Upper lobe of left lung (tissue), 4 donors: ENCODE data around the gene CDH13.

Experiments
- CTCF ChIP-seq, 6 experiments: fragments of 450-650 bp in 4 of 6; fragments of 200-600 bp in 2 of 6; sonication (generic) in 2 of 6; IDR thresholded peaks; one replicate each; pipeline ENCODE4 v1.5.1; 2016 to 2019; ENCODE audit warnings: antibody characterized with exemption in 6 of 6
- EP300 ChIP-seq, 4 donors: sonication (generic); formaldehyde crosslinking; IDR thresholded peaks; one replicate each; pipeline ENCODE4 v1.5.1; 2017; ENCODE audit warnings: antibody characterized with exemption in 4 of 4, control low read depth in 2 of 4
- POLR2A ChIP-seq, 4 donors: fragments of 450-650 bp; IDR thresholded peaks; one replicate each; pipeline ENCODE4 v1.5.1; 2016 to 2017; ENCODE audit warnings: antibody characterized with exemption in 4 of 4, mild to moderate bottlenecking in 2 of 4
- POLR2AphosphoS5 ChIP-seq, 2 donors: sonication (generic); formaldehyde crosslinking; IDR thresholded peaks; one replicate each; pipeline ENCODE4 v1.5.1; 2017; ENCODE audit warnings: antibody characterized with exemption in 2 of 2

- no peak for TF ChIP-seq CTCF (IDR thresholded peaks at IDR 0.05)
- TF ChIP-seq POLR2A (IDR thresholded peaks at IDR 0.05) = no peak
- TF ChIP-seq POLR2AphosphoS5 (IDR thresholded peaks at IDR 0.05) = no peak
- TF ChIP-seq EP300 (IDR thresholded peaks at IDR 0.05) = no peak
These were observed 10.2 kb downstream of the CDH13 start for GRCh38 chr16:82636958-82637357.
